ENCODE data around the gene LCA5L. TPM values are rescaled to one million over a fixed set of nuclear protein-coding genes. Genes with fewer than 3 reads are reported as not detected.

LCA5L gene
- total and polyA plus RNA-seq, 10 of the 15 experiments (the other 5 are each of a cell fraction or from before 2014, with no cell fraction given), result 0.18 to 0.55 (median 0.27) TPM; not detected in 2

- peak; percentile 74 for ATAC-seq
- H3K4me2 ChIP-seq (ENCODE audit: control insufficient read depth, insufficient read depth), result peak overlapping the region; percentile 91
- H3K4me3 ChIP-seq, result peak overlapping the region; percentile 71
- peak; percentile 43 for DNase-seq (ENCODE audit: low read depth, low spot score)
- no TSS peak for BruUV-seq (replicated peaks)
- in situ Hi-C loops (cut with MboI) (loop anchor here (5.0 kb wide), 1 partner anchor 205 kb away; the partner anchor contains the start of gene PSMG1), intact Hi-C loops (cut with micrococcal nuclease; ENCODE audit: unreplicated experiment) (loop anchor here (2.0 to 5.0 kb wide), 3 partner anchors 39 to 205 kb away; partner anchors contain the start of genes BRWD1, HMGN1 and PSMG1)
- peak overlapping the region; percentile 71 for H3K27ac ChIP-seq (ENCODE audit: control insufficient read depth, insufficient read depth)
- peaks cover 9% of the 10 kb centered on the region for H3K4me1 ChIP-seq (ENCODE audit: control insufficient read depth, insufficient read depth, low read length)
- POLR2A ChIA-PET, result interaction anchor here (0.6 to 1.1 kb wide), 7 partner anchors 35 to 652 kb away, joined by 3 to 12 read pairs (median 5); partner anchors contain the start of genes BRWD1, HMGN1 and PSMG1
- SMC1A ChIA-PET (ENCODE audit: uncharacterized antibody, unreplicated experiment), result interaction anchor here (0.6 to 1.6 kb wide), 19 partner anchors 12 to 415 kb away, joined by 3 to 6 read pairs (median 3); partner anchors contain the start of gene HMGN1
- FAIRE-seq, result peak; percentile 44
- H3K36me3 ChIP-seq (ENCODE audit: control insufficient read depth in 2 of 2, insufficient read depth in 2 of 2, low read length in 1 of 2), result peaks cover 3 to 6% of the 10 kb centered on the region in 2 experiments
- no peaks in the 10 kb centered on the region for H3K9me3 ChIP-seq (replicated peaks; ENCODE audit: control insufficient read depth, insufficient read depth, low read length)
- H3K79me2 ChIP-seq (ENCODE audit: control insufficient read depth, insufficient read depth, low read length), result peaks cover 17% of the 10 kb centered on the region
- CTCF ChIA-PET, result interaction anchor here (0.7 to 1.7 kb wide), 16 partner anchors 12 to 882 kb away, joined by 3 to 23 read pairs (median 4); partner anchors contain the start of genes BRWD1 and HMGN1
- H4K20me1 ChIP-seq (ENCODE audit: control insufficient read depth, insufficient read depth), result no peaks in the 10 kb centered on the region
- H3K9ac ChIP-seq (ENCODE audit: control insufficient read depth, insufficient read depth, low read length), result peak overlapping the region; percentile 63
- RAD21 ChIA-PET (ENCODE audit: unreplicated experiment), result interaction anchor here (0.6 to 1.6 kb wide), 14 partner anchors 14 to 248 kb away, joined by 3 to 10 read pairs (median 4); partner anchors contain the start of genes HMGN1 and PSMG1
- H3K27me3 ChIP-seq (replicated peaks in 1 of 2; ENCODE audit: control insufficient read depth in 2 of 2, insufficient read depth in 2 of 2, low read length in 1 of 2), result no peaks in the 10 kb centered on the region
- peak overlapping the region; percentile 91 for H2AFZ ChIP-seq (ENCODE audit: control insufficient read depth, low read depth, low read length)
- 3% methylated on average over 19 of the region's 21 CpGs for WGBS (ENCODE audit: insufficient coverage, insufficient replicate concordance, low lambda C conversion rate, missing lambda C conversion rate)
- TF ChIP-seq POLR2A (IDR thresholded peaks at IDR 0.05; ENCODE audit: low read depth, low read length) (peak; percentile 61), BACH1 (IDR thresholded peaks at IDR 0.05; ENCODE audit: borderline replicate concordance) (no peak), CREM (IDR thresholded peaks at IDR 0.05; ENCODE audit: low read depth) (no peak), RAD21 (IDR thresholded peaks at IDR 0.05; ENCODE audit: insufficient read depth, low read depth, low read length) (no peak), MAX (IDR thresholded peaks at IDR 0.05; ENCODE audit: low read depth, low read length) (peak; percentile 34; the same call in 1 of the 2 replicates), YY1 (IDR thresholded peaks at IDR 0.05; ENCODE audit: low read depth, low read length) (0 out of 2 replicates have a peak, but pooled peaks have one; percentile 13), IRF3 (IDR thresholded peaks at IDR 0.05) (no peak), NFIC (IDR thresholded peaks at IDR 0.05; ENCODE audit: low read depth, low read length) (no peak), BCL3 (IDR thresholded peaks at IDR 0.05; ENCODE audit: borderline replicate concordance, insufficient read depth, low read depth, low read length, poor library complexity, severe bottlenecking) (no peak), PML (IDR thresholded peaks at IDR 0.05; ENCODE audit: low read length) (no peak)
- TF ChIP-seq, protein P1, sequence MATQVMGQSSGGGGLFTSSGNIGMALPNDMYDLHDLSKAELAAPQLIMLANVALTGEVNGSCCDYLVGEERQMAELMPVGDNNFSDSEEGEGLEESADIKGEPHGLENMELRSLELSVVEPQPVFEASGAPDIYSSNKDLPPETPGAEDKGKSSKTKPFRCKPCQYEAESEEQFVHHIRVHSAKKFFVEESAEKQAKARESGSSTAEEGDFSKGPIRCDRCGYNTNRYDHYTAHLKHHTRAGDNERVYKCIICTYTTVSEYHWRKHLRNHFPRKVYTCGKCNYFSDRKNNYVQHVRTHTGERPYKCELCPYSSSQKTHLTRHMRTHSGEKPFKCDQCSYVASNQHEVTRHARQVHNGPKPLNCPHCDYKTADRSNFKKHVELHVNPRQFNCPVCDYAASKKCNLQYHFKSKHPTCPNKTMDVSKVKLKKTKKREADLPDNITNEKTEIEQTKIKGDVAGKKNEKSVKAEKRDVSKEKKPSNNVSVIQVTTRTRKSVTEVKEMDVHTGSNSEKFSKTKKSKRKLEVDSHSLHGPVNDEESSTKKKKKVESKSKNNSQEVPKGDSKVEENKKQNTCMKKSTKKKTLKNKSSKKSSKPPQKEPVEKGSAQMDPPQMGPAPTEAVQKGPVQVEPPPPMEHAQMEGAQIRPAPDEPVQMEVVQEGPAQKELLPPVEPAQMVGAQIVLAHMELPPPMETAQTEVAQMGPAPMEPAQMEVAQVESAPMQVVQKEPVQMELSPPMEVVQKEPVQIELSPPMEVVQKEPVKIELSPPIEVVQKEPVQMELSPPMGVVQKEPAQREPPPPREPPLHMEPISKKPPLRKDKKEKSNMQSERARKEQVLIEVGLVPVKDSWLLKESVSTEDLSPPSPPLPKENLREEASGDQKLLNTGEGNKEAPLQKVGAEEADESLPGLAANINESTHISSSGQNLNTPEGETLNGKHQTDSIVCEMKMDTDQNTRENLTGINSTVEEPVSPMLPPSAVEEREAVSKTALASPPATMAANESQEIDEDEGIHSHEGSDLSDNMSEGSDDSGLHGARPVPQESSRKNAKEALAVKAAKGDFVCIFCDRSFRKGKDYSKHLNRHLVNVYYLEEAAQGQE (IDR thresholded peaks at IDR 0.05; ENCODE audit: low read depth, low read length), result no peak
- TF ChIP-seq, protein P2, sequence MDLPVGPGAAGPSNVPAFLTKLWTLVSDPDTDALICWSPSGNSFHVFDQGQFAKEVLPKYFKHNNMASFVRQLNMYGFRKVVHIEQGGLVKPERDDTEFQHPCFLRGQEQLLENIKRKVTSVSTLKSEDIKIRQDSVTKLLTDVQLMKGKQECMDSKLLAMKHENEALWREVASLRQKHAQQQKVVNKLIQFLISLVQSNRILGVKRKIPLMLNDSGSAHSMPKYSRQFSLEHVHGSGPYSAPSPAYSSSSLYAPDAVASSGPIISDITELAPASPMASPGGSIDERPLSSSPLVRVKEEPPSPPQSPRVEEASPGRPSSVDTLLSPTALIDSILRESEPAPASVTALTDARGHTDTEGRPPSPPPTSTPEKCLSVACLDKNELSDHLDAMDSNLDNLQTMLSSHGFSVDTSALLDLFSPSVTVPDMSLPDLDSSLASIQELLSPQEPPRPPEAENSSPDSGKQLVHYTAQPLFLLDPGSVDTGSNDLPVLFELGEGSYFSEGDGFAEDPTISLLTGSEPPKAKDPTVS (IDR thresholded peaks at IDR 0.05; ENCODE audit: low read depth, low read length), result no peak
Observed at GRCh38 chr21:39387461-39388037, 58.0 kb downstream of the LCA5L start.

Measured in GM12878 (cell line).